Measurements from ENCODE around the gene ZNF804A.

- TF ChIP-seq POLR2A (IDR thresholded peaks at IDR 0.05) (no peak), CTCF (IDR thresholded peaks at IDR 0.05) (no peak), POLR2AphosphoS5 (IDR thresholded peaks at IDR 0.05) (no peak)
Measured at GRCh38 chr2:184562532-184562931, 35.8 kb upstream of the ZNF804A start.
